ENCODE data around the gene UNC5C. TPM values are rescaled to one million over a fixed set of nuclear protein-coding genes. Genes with fewer than 3 reads are reported as not detected.

UNC5C gene
- total and polyA plus RNA-seq, 2 experiments from 2014 or later = 3.5 to 16.0 TPM

GRCh38 chr4:95348418-95348817 lies 200.4 kb downstream of the UNC5C start:
- H4K20me1 ChIP-seq (ENCODE audit: insufficient read depth, poor library complexity, severe bottlenecking) = no peaks in the 10 kb centered on the region
- no peaks in the 10 kb centered on the region for H3K79me2 ChIP-seq
- H3K4me3 ChIP-seq = no peak overlapping the region
- 100% methylated on average over 1 of the region's 1 CpG for WGBS (ENCODE audit: low lambda C conversion rate, missing lambda C conversion rate)
- no peaks in the 10 kb centered on the region for H3K36me3 ChIP-seq (replicated peaks; ENCODE audit: insufficient read depth, low read depth)
- TF ChIP-seq EZH2 (IDR thresholded peaks at IDR 0.05; ENCODE audit: borderline replicate concordance) (no peak), EZH2phosphoT487 (IDR thresholded peaks at IDR 0.05; ENCODE audit: low read depth, severe bottlenecking, unreplicated experiment) (no peak), CTCF (IDR thresholded peaks at IDR 0.05; ENCODE audit: poor library complexity) (no peak)
- H3K9me3 ChIP-seq (ENCODE audit: low read depth) = peaks cover 4% of the 10 kb centered on the region
- H3K4me2 ChIP-seq = no peak overlapping the region
- H3K27ac ChIP-seq = no peak overlapping the region
- H3K9me2 ChIP-seq (replicated peaks; ENCODE audit: insufficient read depth) = no peaks in the 10 kb centered on the region
- no peaks in the 10 kb centered on the region for H3K27me3 ChIP-seq
- H3K4me1 ChIP-seq (ENCODE audit: insufficient read depth) = no peaks in the 10 kb centered on the region
- no peak for DNase-seq (ENCODE audit: low spot score)
- no peak overlapping the region for H2AFZ ChIP-seq

- H3K79me2 ChIP-seq = no peaks in the 10 kb centered on the region
- H3K27me3 ChIP-seq = no peaks in the 10 kb centered on the region
- H3K36me3 ChIP-seq (replicated peaks; ENCODE audit: insufficient read depth, low read depth) = no peaks in the 10 kb centered on the region
- TF ChIP-seq EZH2phosphoT487 (IDR thresholded peaks at IDR 0.05; ENCODE audit: low read depth, severe bottlenecking, unreplicated experiment) (no peak), CTCF (IDR thresholded peaks at IDR 0.05; ENCODE audit: poor library complexity) (no peak), EZH2 (IDR thresholded peaks at IDR 0.05; ENCODE audit: borderline replicate concordance) (no peak)
- DNase-seq (ENCODE audit: low spot score) = no peak
- no peaks in the 10 kb centered on the region for H3K9me2 ChIP-seq (replicated peaks; ENCODE audit: insufficient read depth)
- H3K4me3 ChIP-seq = no peak overlapping the region
- no peak overlapping the region for H2AFZ ChIP-seq
- no peak overlapping the region for H3K27ac ChIP-seq
- no peaks in the 10 kb centered on the region for H3K4me1 ChIP-seq (ENCODE audit: insufficient read depth)
- no peak overlapping the region for H3K4me2 ChIP-seq
- WGBS (ENCODE audit: low lambda C conversion rate, missing lambda C conversion rate) = 93% methylated on average over 1 of the region's 1 CpG
- no peaks in the 10 kb centered on the region for H4K20me1 ChIP-seq (ENCODE audit: insufficient read depth, poor library complexity, severe bottlenecking)
- peaks cover 4% of the 10 kb centered on the region for H3K9me3 ChIP-seq (ENCODE audit: low read depth)
Measured at GRCh38 chr4:95343235-95343634, 205.5 kb downstream of the UNC5C start.

- no peaks in the 10 kb centered on the region for H3K9me2 ChIP-seq (replicated peaks; ENCODE audit: insufficient read depth)
- H3K9me3 ChIP-seq (ENCODE audit: low read depth) = no peaks in the 10 kb centered on the region
- no peaks in the 10 kb centered on the region for H3K4me1 ChIP-seq (ENCODE audit: insufficient read depth)
- H2AFZ ChIP-seq = no peak overlapping the region
- TF ChIP-seq EZH2 (IDR thresholded peaks at IDR 0.05; ENCODE audit: borderline replicate concordance) (no peak), CTCF (IDR thresholded peaks at IDR 0.05; ENCODE audit: poor library complexity) (no peak), EZH2phosphoT487 (IDR thresholded peaks at IDR 0.05; ENCODE audit: low read depth, severe bottlenecking, unreplicated experiment) (no peak)
- H3K4me3 ChIP-seq = no peak overlapping the region
- no peak overlapping the region for H3K27ac ChIP-seq
- no peaks in the 10 kb centered on the region for H3K79me2 ChIP-seq
- no peaks in the 10 kb centered on the region for H3K27me3 ChIP-seq
- no peaks in the 10 kb centered on the region for H4K20me1 ChIP-seq (ENCODE audit: insufficient read depth, poor library complexity, severe bottlenecking)
- H3K4me2 ChIP-seq = no peak overlapping the region
- no peak for DNase-seq (ENCODE audit: low spot score)
- H3K36me3 ChIP-seq (replicated peaks; ENCODE audit: insufficient read depth, low read depth) = no peaks in the 10 kb centered on the region
Measured at GRCh38 chr4:95340191-95340590, 208.6 kb downstream of the UNC5C start.

- H4K20me1 ChIP-seq (ENCODE audit: insufficient read depth, poor library complexity, severe bottlenecking) = no peaks in the 10 kb centered on the region
- no peak for DNase-seq (ENCODE audit: low spot score)
- no peak overlapping the region for H3K27ac ChIP-seq
- H3K27me3 ChIP-seq = no peaks in the 10 kb centered on the region
- no peaks in the 10 kb centered on the region for H3K9me3 ChIP-seq (ENCODE audit: low read depth)
- no peaks in the 10 kb centered on the region for H3K36me3 ChIP-seq (replicated peaks; ENCODE audit: insufficient read depth, low read depth)
- H3K9me2 ChIP-seq (replicated peaks; ENCODE audit: insufficient read depth) = no peaks in the 10 kb centered on the region
- H3K4me1 ChIP-seq (ENCODE audit: insufficient read depth) = no peaks in the 10 kb centered on the region
- no peaks in the 10 kb centered on the region for H3K79me2 ChIP-seq
- 96% methylated on average over 1 of the region's 1 CpG for WGBS (ENCODE audit: low lambda C conversion rate, missing lambda C conversion rate)
- H3K4me3 ChIP-seq = no peak overlapping the region
- TF ChIP-seq EZH2phosphoT487 (IDR thresholded peaks at IDR 0.05; ENCODE audit: low read depth, severe bottlenecking, unreplicated experiment) (no peak), EZH2 (IDR thresholded peaks at IDR 0.05; ENCODE audit: borderline replicate concordance) (no peak), CTCF (IDR thresholded peaks at IDR 0.05; ENCODE audit: poor library complexity) (no peak)
- H3K4me2 ChIP-seq = no peak overlapping the region
- H2AFZ ChIP-seq = no peak overlapping the region
Measured at GRCh38 chr4:95325665-95326064, 223.1 kb downstream of the UNC5C start.

Data from hepatocyte (in vitro differentiated cells).